Esophagus muscularis mucosa (tissue), 4 donors: ENCODE data around the gene CCDC183. TPM values are rescaled to one million over a fixed set of nuclear protein-coding genes. Genes with fewer than 3 reads are reported as not detected.

Experiments
- DNase-seq: peaks from one replicate; pipeline ENCODE4 v3.0.0-alpha.2; 2017; ENCODE audit errors: extremely low spot score
- H3K27ac ChIP-seq, 4 donors: fragments of 200-600 bp; sonication (generic); replicated peaks in 1 of 4; 1 replicate in 3 of 4; 2 replicates in 1 of 4; pipeline ENCODE4 v1.5.1; 2016 to 2019; ENCODE audit warnings: mild to moderate bottlenecking in 1 of 4
- H3K27me3 ChIP-seq, 4 donors: fragments of 200-600 bp; sonication (generic); one replicate each; pipeline versions ENCODE4 v1.5.1 to v1.6.0; 2016 to 2019
- H3K36me3 ChIP-seq, 4 donors: fragments of 200-600 bp; sonication (generic); one replicate each; pipeline ENCODE4 v1.5.1; 2016 to 2019
- H3K4me1 ChIP-seq, 4 donors: fragments of 200-600 bp; sonication (generic); one replicate each; pipeline ENCODE4 v1.5.1; 2016 to 2019
- H3K4me3 ChIP-seq, 4 donors: fragments of 200-600 bp; sonication (generic); 1 replicate in 2 of 4; 2 replicates in 2 of 4; pipeline ENCODE4 v1.5.1; 2016 to 2019; ENCODE audit warnings: mild to moderate bottlenecking in 4 of 4, moderate library complexity in 1 of 4
- H3K9me3 ChIP-seq, 4 donors: fragments of 200-600 bp; sonication (generic); 1 replicate in 3 of 4; 2 replicates in 1 of 4; pipeline ENCODE4 v1.5.1; 2016 to 2019
- CTCF ChIP-seq, 3 experiments: fragments of 200-600 bp in 2 of 3; fragments of 450-650 bp in 1 of 3; sonication (generic) in 2 of 3; IDR thresholded peaks; one replicate each; pipeline ENCODE4 v1.5.1; 2017 to 2019; ENCODE audit warnings: antibody characterized with exemption in 3 of 3, mild to moderate bottlenecking in 2 of 3, moderate library complexity in 1 of 3
- EP300 ChIP-seq: sonication (generic); formaldehyde crosslinking; IDR thresholded peaks from one replicate; pipeline ENCODE4 v1.6.1; 2017; ENCODE audit warnings: antibody characterized with exemption
- POLR2A ChIP-seq: fragments of 450-650 bp; IDR thresholded peaks from one replicate; pipeline ENCODE4 v1.6.1; 2017; ENCODE audit warnings: antibody characterized with exemption, moderate library complexity, mild to moderate bottlenecking, low read depth
- POLR2AphosphoS5 ChIP-seq, 2 donors: sonication (generic); formaldehyde crosslinking; IDR thresholded peaks; one replicate each; pipeline ENCODE4 v1.6.1; 2017; ENCODE audit warnings: antibody characterized with exemption in 2 of 2
- WGBS: methylation state at CpG from one replicate; pipeline ENCODE4 v1.1.5; 2018; 5-methylcytosine and 5-hydroxymethylcytosine counted together
- intact Hi-C: fragments of 100-400 bp; cut with DNase I; formaldehyde crosslinking; loops from one replicate; pipeline ENCODE4 v1.15.1; 2023
- total RNA-seq, 4 donors: library from RNA; depleted of rRNA; stranded (reverse); fragments of >200 nt; gene quantifications; one replicate each; pipeline versions ENCODE4 v1.1.0 to v1.2.1, GENCODE V29; 2016

CCDC183 gene
- total RNA-seq, 4 donors from 2014 or later: 0.33 to 2.5 (median 1.4) TPM

- peak overlapping the region; percentile 5 to 31 (median 22) for H3K27ac ChIP-seq
- peaks cover 0 to 12% (median 0%) of the 10 kb centered on the region in 4 donors for H3K9me3 ChIP-seq
- peaks cover 0 to 3% (median 0%) of the 10 kb centered on the region in 4 donors for H3K36me3 ChIP-seq
- WGBS: 75% methylated on average over 21 of the region's 21 CpGs
- peaks cover 5 to 19% (median 10%) of the 10 kb centered on the region in 4 donors for H3K4me1 ChIP-seq
- H3K4me3 ChIP-seq: no peak overlapping the region
- intact Hi-C loops: no loop called here
- no peak for DNase-seq
- peaks cover 0 to 41% (median 0%) of the 10 kb centered on the region in 4 donors for H3K27me3 ChIP-seq
- TF ChIP-seq EP300 (no peak), POLR2AphosphoS5 (IDR thresholded peaks at IDR 0.05) (no peak), CTCF (IDR thresholded peaks at IDR 0.05) (no peak), POLR2A (no peak)
These were observed 47.2 kb upstream of the CCDC183 start for GRCh38 chr9:136748666-136749611.

DNA sequence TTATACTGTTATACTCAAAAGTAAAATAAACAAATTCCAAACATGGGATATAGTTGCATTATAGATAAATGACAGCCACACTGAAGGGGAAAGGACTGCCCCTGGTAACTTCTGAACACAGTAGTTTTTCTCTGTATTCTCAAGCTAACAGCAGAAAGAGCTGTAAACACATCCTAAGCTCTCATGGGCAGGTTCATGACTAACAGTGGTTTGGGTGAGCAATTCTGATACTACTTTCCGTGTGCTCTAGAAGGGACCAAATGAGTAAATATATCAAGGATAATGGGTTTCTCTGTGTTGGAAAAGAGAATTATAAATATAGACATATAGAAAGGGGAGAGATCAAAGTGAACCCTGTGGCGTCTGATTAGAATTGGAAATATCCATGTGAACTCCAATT is 45.6 kb upstream of the CCDC183 start:
- TF ChIP-seq POLR2AphosphoS5 (IDR thresholded peaks at IDR 0.05): no peak
- no peak for TF ChIP-seq CTCF (IDR thresholded peaks at IDR 0.05)
- TF ChIP-seq EP300: no peak
- no peak for TF ChIP-seq POLR2A
- Histone ChIP-seq H3K4me1 (peaks cover 5 to 19% (median 10%) of the 10 kb centered on the region in 4 donors), H3K9me3 (peaks cover 0 to 12% (median under 1%) of the 10 kb centered on the region in 4 donors), H3K27ac (no peak overlapping the region), H3K4me3 (no peak overlapping the region), H3K36me3 (no peaks in the 10 kb centered on the region), H3K27me3 (peaks cover 0 to 41% (median 0%) of the 10 kb centered on the region in 4 donors)
- WGBS: 61% methylated on average over 2 of the region's 2 CpGs
- intact Hi-C loops: no loop called here
- DNase-seq: no peak

DNA sequence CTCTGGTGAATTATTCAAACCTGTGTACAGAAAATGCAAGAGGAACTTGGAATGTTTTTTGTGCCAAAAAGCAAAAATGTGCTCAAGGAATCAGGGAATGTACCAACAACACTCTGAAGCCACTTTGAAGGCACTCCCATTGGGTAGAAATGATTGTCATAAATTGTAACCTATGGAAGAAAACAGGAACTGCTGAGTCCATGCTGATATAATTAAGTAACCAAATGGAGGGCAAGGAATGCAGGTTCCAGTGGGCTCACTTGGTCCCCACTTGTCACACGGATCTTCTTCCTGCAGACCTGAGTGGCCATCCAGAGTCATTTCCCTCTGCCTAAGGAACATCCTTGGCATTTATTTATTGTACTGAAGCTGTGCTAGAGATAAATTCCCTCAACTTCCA is 44.9 kb upstream of the CCDC183 start:
- Histone ChIP-seq H3K27me3 (peaks cover 0 to 41% (median 0%) of the 10 kb centered on the region in 4 donors), H3K27ac (no peak overlapping the region), H3K36me3 (no peaks in the 10 kb centered on the region), H3K4me1 (peaks cover 5 to 19% (median 10%) of the 10 kb centered on the region in 4 donors), H3K9me3 (peaks cover 0 to 17% (median 4%) of the 10 kb centered on the region in 4 donors), H3K4me3 (no peak overlapping the region)
- TF ChIP-seq POLR2A (no peak), CTCF (IDR thresholded peaks at IDR 0.05) (no peak), EP300 (no peak), POLR2AphosphoS5 (IDR thresholded peaks at IDR 0.05) (no peak)
- 100% methylated on average over 1 of the region's 1 CpG for WGBS
- no peak for DNase-seq
- intact Hi-C loops: no loop called here

GRCh38 chr9:136751814-136752213 is 44.3 kb upstream of the CCDC183 start:
- Histone ChIP-seq H3K36me3 (no peaks in the 10 kb centered on the region), H3K9me3 (peaks cover 0 to 17% (median 6%) of the 10 kb centered on the region in 4 donors), H3K27ac (no peak overlapping the region), H3K4me1 (peaks cover 5 to 19% (median 10%) of the 10 kb centered on the region in 4 donors), H3K4me3 (no peak overlapping the region), H3K27me3 (peaks cover 0 to 39% (median 0%) of the 10 kb centered on the region in 4 donors)
- DNase-seq: no peak
- intact Hi-C loops: no loop called here
- TF ChIP-seq EP300: no peak
- no peak for TF ChIP-seq POLR2A
- no peak for TF ChIP-seq CTCF (IDR thresholded peaks at IDR 0.05)
- TF ChIP-seq POLR2AphosphoS5 (IDR thresholded peaks at IDR 0.05): no peak
